GM23338 (cell line): ENCODE results near the gene LPIN1. TPM values are rescaled to one million over a fixed set of nuclear protein-coding genes. Genes with fewer than 3 reads are reported as not detected.
"Not testable (repeated sequence)": the region's sequence is repeated elsewhere in the genome, so short reads cannot be mapped to it uniquely, and the experiment has no call there.

Experiments used
- ATAC-seq: fragments of 200-7000 bp; cut with Tn5 transposase; 3 replicates; pipeline ENCODE4 v1.9.1; 2020
- DNase-seq: peaks from one replicate; pipeline ENCODE4 v3.0.0-alpha.2; 2015; ENCODE audit warnings: low spot score
- H2AFZ ChIP-seq: fragments of 200-600 bp; sonication (generic); 2 replicates; pipeline ENCODE4 v1.8.0; 2016; ENCODE audit warnings: antibody characterized with exemption, mild to moderate bottlenecking, moderate library complexity
- H3F3A ChIP-seq: fragments of 200-600 bp; sonication (generic); replicated peaks from 2 replicates; pipeline ENCODE4 v1.8.0; 2017; ENCODE audit warnings: antibody characterized with exemption, mixed run types, low read depth
- H3K27ac ChIP-seq: fragments of 200-600 bp; sonication (generic); 2 replicates; pipeline ENCODE4 v1.6.1; 2016; ENCODE audit warnings: low read depth
- H3K27me3 ChIP-seq: fragments of 200-600 bp; sonication (generic); 2 replicates; pipeline ENCODE4 v1.8.0; 2016; ENCODE audit warnings: mild to moderate bottlenecking, mixed run types, moderate library complexity; ENCODE audit not compliant: insufficient read depth
- H3K36me3 ChIP-seq: fragments of 200-600 bp; sonication (generic); 2 replicates; pipeline ENCODE4 v1.8.0; 2016; ENCODE audit warnings: mild to moderate bottlenecking; ENCODE audit not compliant: insufficient read depth
- H3K4me1 ChIP-seq: fragments of 200-600 bp; sonication (generic); 2 replicates; pipeline ENCODE4 v1.8.0; 2016; ENCODE audit warnings: mild to moderate bottlenecking, moderate library complexity; ENCODE audit not compliant: insufficient read depth
- H3K4me2 ChIP-seq: fragments of 200-600 bp; sonication (generic); 2 replicates; pipeline ENCODE4 v1.7.1; 2017; ENCODE audit warnings: mixed run types
- H3K4me3 ChIP-seq: fragments of 200-600 bp; sonication (generic); 2 replicates; pipeline ENCODE4 v1.6.1; 2016; ENCODE audit warnings: mixed run types
- H3K79me2 ChIP-seq: fragments of 200-600 bp; sonication (generic); replicated peaks from 2 replicates; pipeline ENCODE4 v1.8.0; 2017; ENCODE audit warnings: mild to moderate bottlenecking; ENCODE audit not compliant: insufficient read depth
- H3K9me2 ChIP-seq: fragments of 200-600 bp; sonication (generic); 2 replicates; pipeline ENCODE4 v1.8.0; 2017; ENCODE audit not compliant: insufficient read depth
- H4K20me1 ChIP-seq: fragments of 200-600 bp; sonication (generic); replicated peaks from 2 replicates; pipeline ENCODE4 v1.8.0; 2017; ENCODE audit warnings: mild to moderate bottlenecking; ENCODE audit not compliant: insufficient read depth
- H3K27ac Mint-ChIP-seq: 2 replicates; pipeline ENCODE4 v1.8.0; 2020; ENCODE audit warnings: inconsistent platforms, mild to moderate bottlenecking, moderate library complexity, mixed read lengths
- H3K27me3 Mint-ChIP-seq: 3 replicates; pipeline ENCODE4 v1.8.0; 2022; ENCODE audit warnings: low read depth, mild to moderate bottlenecking, moderate library complexity, mixed read lengths, inconsistent platforms; ENCODE audit not compliant: insufficient read depth, poor library complexity
- H3K36me3 Mint-ChIP-seq: 3 replicates; pipeline ENCODE4 v1.8.0; 2021; ENCODE audit warnings: low read depth, mild to moderate bottlenecking, inconsistent platforms, moderate library complexity, mixed read lengths
- H3K4me1 Mint-ChIP-seq: 3 replicates; pipeline ENCODE4 v1.8.0; 2020; ENCODE audit warnings: mild to moderate bottlenecking, inconsistent platforms, mixed read lengths
- H3K4me3 Mint-ChIP-seq: 3 replicates; pipeline ENCODE4 v1.8.0; 2021; ENCODE audit warnings: moderate library complexity, mild to moderate bottlenecking, inconsistent platforms, mixed read lengths
- H3K9me3 Mint-ChIP-seq: 3 replicates; pipeline ENCODE4 v1.8.0; 2020; ENCODE audit warnings: moderate library complexity, mild to moderate bottlenecking, inconsistent platforms, mixed read lengths
- ETS1 ChIP-seq: IDR thresholded peaks from 2 replicates; pipeline ENCODE4 v1.6.1; 2016; ENCODE audit warnings: antibody characterized with exemption
- EZH2 ChIP-seq: fragments of 200-600 bp; sonication (generic); IDR thresholded peaks from one replicate; pipeline ENCODE4 v1.8.0; 2017; ENCODE audit warnings: antibody characterized with exemption, mild to moderate bottlenecking, low read depth; ENCODE audit not compliant: unreplicated experiment
- EZH2phosphoT487 ChIP-seq: fragments of 200-600 bp; sonication (generic); IDR thresholded peaks from one replicate; pipeline ENCODE4 v1.8.1; 2018; ENCODE audit warnings: antibody characterized with exemption; ENCODE audit not compliant: unreplicated experiment
- POLR2AphosphoS5 ChIP-seq: IDR thresholded peaks from 2 replicates; pipeline ENCODE4 v1.6.1; 2016; ENCODE audit warnings: antibody characterized with exemption, low read depth
- ZNF114 ChIP-seq: fragments of 250-450 bp; sonication (Bioruptor Pico); IDR thresholded peaks from 2 replicates; pipeline ENCODE4 v1.5.0; 2020; ENCODE audit warnings: mild to moderate bottlenecking, moderate library complexity
- ZNF462 ChIP-seq: fragments of 250-450 bp; sonication (Bioruptor Pico); IDR thresholded peaks from 2 replicates; pipeline ENCODE4 v1.5.0; 2020; ENCODE audit warnings: mild to moderate bottlenecking, moderate library complexity
- polyA plus RNA-seq: library from polyadenylated mRNA; unstranded; fragments of >200 nt; fragmentation: Nextera tagmentation; extraction: Ambion mirVana; gene quantifications from 2 replicates; pipeline ENCODE4 v1.2.1, GENCODE V29; 2016
- total RNA-seq: library from RNA; depleted of rRNA; stranded (reverse); fragments of >200 nt; shearing (Covaris generic); gene quantifications from 2 replicates; pipeline ENCODE4 v1.2.3, GENCODE V29; 2014

Gene LPIN1
- total and polyA plus RNA-seq, 2 experiments from 2014 or later: 4.4 to 9.5 TPM

- TF ChIP-seq POLR2AphosphoS5 (no peak), EZH2phosphoT487 (no peak), ETS1 (no peak), EZH2 (no peak)
- Histone ChIP-seq H4K20me1 (no peaks in the 10 kb centered on the region), H3K36me3 (no peaks in the 10 kb centered on the region), H3K4me1 (no peaks in the 10 kb centered on the region), H3K4me3 (no peak overlapping the region), H3K27ac (no peak overlapping the region), H3K79me2 (no peaks in the 10 kb centered on the region), H3K4me2 (no peak overlapping the region), H3K27me3 (no peaks in the 10 kb centered on the region), H3F3A (no peaks in the 10 kb centered on the region), H2AFZ (no peak overlapping the region), H3K9me2 (peaks cover 5% of the 10 kb centered on the region; the same call in 1 of the 2 replicates)
- no peak for DNase-seq
- Mint-ChIP-seq H3K4me1 (no peaks in the 10 kb centered on the region), H3K9me3 (peaks cover 6% of the 10 kb centered on the region; the same call in 1 of the 3 replicates), H3K36me3 (peaks cover 18% of the 10 kb centered on the region), H3K27ac (no peak overlapping the region), H3K27me3 (peaks cover 4% of the 10 kb centered on the region), H3K4me3 (no peak overlapping the region)
- no peak for ATAC-seq
Observed at GRCh38 chr2:11812466-11813248, 66.2 kb downstream of the LPIN1 start.

- H3K4me1 Mint-ChIP-seq: not testable (repeated sequence)
Observed at GRCh38 chr2:11813345-11813744, 66.9 kb downstream of the LPIN1 start.

DNA sequence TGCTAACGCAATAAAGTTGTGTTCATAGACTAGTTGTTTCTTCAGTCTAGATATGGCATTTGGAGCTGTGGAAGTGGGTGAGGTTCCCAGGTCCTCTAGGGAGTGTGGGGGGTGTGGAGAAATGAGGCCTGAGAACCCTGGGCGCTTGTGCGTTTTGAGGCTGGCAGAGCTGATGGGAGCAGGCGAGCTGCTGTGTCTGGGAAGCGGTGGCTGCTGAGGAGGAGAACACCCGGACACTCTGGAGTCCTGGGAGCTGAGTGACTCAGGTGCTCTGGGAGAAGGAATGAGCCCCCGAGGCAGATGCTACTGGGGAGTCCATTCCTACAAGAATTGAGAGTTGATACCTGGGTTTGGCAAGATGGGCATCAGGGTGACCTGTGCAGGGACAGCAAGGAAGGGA, 67.5 kb downstream of the LPIN1 start:
- peaks cover 20% of the 10 kb centered on the region for H3K36me3 Mint-ChIP-seq
- Histone ChIP-seq H3K79me2 (no peaks in the 10 kb centered on the region), H3K36me3 (no peaks in the 10 kb centered on the region), H3F3A (no peaks in the 10 kb centered on the region), H3K4me3 (no peak overlapping the region), H3K9me2 (peaks cover 5% of the 10 kb centered on the region; the same call in 1 of the 2 replicates), H2AFZ (no peak overlapping the region), H3K4me1 (no peaks in the 10 kb centered on the region), H3K27ac (no peak overlapping the region), H3K4me2 (no peak overlapping the region), H4K20me1 (no peaks in the 10 kb centered on the region), H3K27me3 (no peaks in the 10 kb centered on the region)
- DNase-seq (no peak), ATAC-seq (no peak)
- peaks cover 4% of the 10 kb centered on the region for H3K27me3 Mint-ChIP-seq
- no peak overlapping the region for H3K27ac Mint-ChIP-seq
- no peak overlapping the region for H3K4me3 Mint-ChIP-seq
- no peaks in the 10 kb centered on the region for H3K4me1 Mint-ChIP-seq
- peaks cover 6% of the 10 kb centered on the region; the same call in 1 of the 3 replicates for H3K9me3 Mint-ChIP-seq
- TF ChIP-seq EZH2phosphoT487 (no peak), EZH2 (no peak), ZNF114 (CRISPR knock-in tag) (no peak), ZNF462 (CRISPR knock-in tag) (no peak)

More at GRCh38 chr2:11813345-11813744, 66.9 kb downstream of the LPIN1 start:
- H3K79me2 ChIP-seq, H3K4me2 ChIP-seq, H3K27ac Mint-ChIP-seq, H3F3A ChIP-seq, H3K27me3 ChIP-seq, H3K27me3 Mint-ChIP-seq, H3K9me3 Mint-ChIP-seq, H3K4me1 ChIP-seq, H3K4me3 Mint-ChIP-seq, H4K20me1 ChIP-seq, H3K9me2 ChIP-seq, DNase-seq, H2AFZ ChIP-seq, H3K4me3 ChIP-seq, H3K27ac ChIP-seq, ATAC-seq, H3K36me3 ChIP-seq: not testable (repeated sequence)
- H3K36me3 Mint-ChIP-seq: peaks cover 20% of the 10 kb centered on the region
